Motor neuron (in vitro differentiated cells): ENCODE results near the gene CDK5. TPM values are rescaled to one million over a fixed set of nuclear protein-coding genes. Genes with fewer than 3 reads are reported as not detected.

ENCODE experiments used
- ATAC-seq, 8 experiments: fragments of 200-7000 bp; cut with Tn5 transposase; replicated peaks in 6 of 8; 2 replicates each; pipeline ENCODE4 v1.8.0; 2021; ENCODE audit warnings: mild to moderate bottlenecking in 8 of 8, moderate library complexity in 8 of 8
- H3K27ac ChIP-seq, 2 donors: fragments of 250-450 bp; sonication (Bioruptor Pico); 2 replicates each; pipeline ENCODE4 v1.9.0; 2021; ENCODE audit warnings: antibody characterized with exemption in 2 of 2, mild to moderate bottlenecking in 2 of 2, moderate library complexity in 1 of 2
- H3K4me1 ChIP-seq, 2 donors: fragments of 250-450 bp; sonication (Bioruptor Pico); replicated peaks in 1 of 2; 2 replicates each; pipeline ENCODE4 v1.6.1; 2021; ENCODE audit warnings: antibody characterized with exemption in 2 of 2, mild to moderate bottlenecking in 2 of 2, moderate library complexity in 1 of 2
- H3K4me3 ChIP-seq, 5 donors: fragments of 250-450 bp; sonication (Bioruptor Pico); 2 replicates each; pipeline ENCODE4 v1.9.0; 2021; ENCODE audit warnings: antibody characterized with exemption in 5 of 5, mild to moderate bottlenecking in 5 of 5, moderate library complexity in 4 of 5
- WGBS, 10 experiments: fragments of 450-650 bp; shearing (Covaris generic); methylation state at CpG; one replicate each; pipeline ENCODE4 v1.0.0; 2022; 5-methylcytosine and 5-hydroxymethylcytosine counted together
- in situ Hi-C, 9 experiments: fragments of 400-800 bp; cut with MboI; loops; one replicate each; pipeline ENCODE4 v1.15.0; 2021; ENCODE audit warnings: low sequenced_read_pairs in 9 of 9, low pct_unique_long_range_greater_than_20kb in 2 of 9; ENCODE audit not compliant: unreplicated experiment in 9 of 9
- total RNA-seq, 8 experiments: library from RNA; unstranded; fragments of 300-600 nt; gene quantifications; 2 replicates each; pipeline versions ENCODE4 v1.2.3 to v1.2.4, GENCODE V29; 2022

Gene CDK5
- total RNA-seq, 8 experiments from 2014 or later: 18.7 to 28.6 (median 22.3) TPM

DNA sequence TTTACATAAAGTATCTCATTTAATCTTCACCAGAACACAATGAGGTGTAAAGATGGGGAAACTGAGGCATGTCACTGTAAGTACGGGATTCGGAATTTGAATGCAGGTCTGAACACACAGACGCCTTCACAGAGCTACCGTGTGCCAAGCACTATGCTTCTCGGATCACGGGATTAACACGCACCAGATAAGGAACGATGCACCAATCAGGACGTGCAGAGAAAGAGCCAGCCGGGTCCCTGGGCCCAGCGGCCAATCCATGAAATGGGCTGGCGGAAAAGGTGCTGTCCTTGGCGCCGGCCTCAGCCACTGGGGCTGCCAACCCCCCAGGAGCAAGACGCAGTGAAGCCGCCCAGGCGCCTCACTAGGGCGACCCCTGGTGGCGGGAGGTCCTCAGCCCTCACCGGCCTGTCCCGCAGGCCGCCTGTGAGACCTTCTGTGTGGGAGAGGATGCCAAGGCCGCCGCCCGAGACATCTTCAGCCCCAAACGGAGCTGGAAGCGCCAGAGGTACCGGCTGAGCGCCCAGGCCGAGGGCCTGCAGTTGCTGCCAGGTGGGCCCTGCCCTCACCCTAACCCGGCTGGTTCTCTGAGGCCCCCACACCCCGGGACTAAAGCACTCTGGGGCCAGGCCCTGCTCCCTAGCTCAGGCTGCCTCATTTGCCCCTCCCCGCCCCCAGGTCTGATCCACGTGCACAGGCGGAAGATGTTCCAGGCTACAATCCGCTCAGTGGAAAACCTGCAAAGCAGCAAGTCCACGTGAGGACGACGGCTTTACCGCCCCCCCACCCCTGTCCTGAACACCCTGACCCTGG is 49.0 kb downstream of the CDK5 start:
- no peak overlapping the region for H3K4me3 ChIP-seq
- in situ Hi-C loops: no loop called here
- no peak overlapping the region for H3K27ac ChIP-seq
- peak in 2 of 8 experiments; percentile 8 to 39 for ATAC-seq
- peaks cover 24% of the 10 kb centered on the region in 2 donors for H3K4me1 ChIP-seq
- 47 to 98% (median 94%) methylated on average over 2 to 10 of the region's 40 CpGs; no CpG with 5 or more reads in 5 of the 10 experiments for WGBS, 10 experiments

DNA sequence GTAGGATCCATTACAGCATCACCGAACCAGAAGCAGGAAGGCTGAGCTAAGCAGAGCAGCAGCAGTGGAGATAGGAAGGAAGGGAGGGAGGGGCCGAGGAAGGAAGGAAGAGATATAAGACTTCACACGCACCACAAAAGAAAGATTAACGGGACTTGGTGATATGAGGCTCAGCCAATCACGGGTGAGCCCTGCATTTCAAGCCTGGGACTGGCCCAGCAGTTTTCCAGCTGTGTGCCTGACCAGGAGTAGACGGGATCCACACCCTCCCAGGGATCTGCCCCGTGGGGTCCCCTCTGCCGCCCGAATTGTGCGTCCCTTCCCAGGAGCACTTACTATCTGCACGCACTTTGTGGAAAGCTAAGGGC is 49.6 kb downstream of the CDK5 start:
- in situ Hi-C loops: no loop called here
- no peak for ATAC-seq
- H3K4me3 ChIP-seq: no peak overlapping the region
- H3K27ac ChIP-seq: no peak overlapping the region
- WGBS, 10 experiments: 36 to 94% (median 73%) methylated on average over 2 to 7 of the region's 11 CpGs; no CpG with 5 or more reads in 1 of the 10 experiments
- peaks cover 19% of the 10 kb centered on the region in 2 donors for H3K4me1 ChIP-seq

DNA sequence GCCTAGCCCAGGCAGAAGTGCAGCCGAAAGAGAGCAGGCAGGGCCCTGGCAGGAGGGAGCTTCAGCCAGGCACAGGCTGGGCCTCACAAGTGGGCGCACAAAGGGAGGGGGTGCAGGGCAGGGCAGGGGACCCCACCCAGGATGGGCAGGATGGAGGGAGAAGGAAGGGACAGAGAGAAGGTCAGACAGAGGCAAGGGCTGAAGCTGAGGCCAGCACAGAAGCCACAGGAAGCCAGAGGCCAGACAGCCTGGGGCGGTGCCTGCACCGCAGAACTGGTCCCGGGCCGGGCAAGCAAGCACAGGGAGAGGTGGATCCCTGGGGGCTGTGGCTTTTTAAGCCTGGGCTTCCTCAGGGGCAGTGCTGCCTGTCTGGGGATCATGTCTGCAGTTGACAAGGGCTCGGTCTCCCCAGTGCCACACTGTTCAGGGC is 50.2 kb downstream of the CDK5 start:
- ATAC-seq: peak in 1 of 8 experiments; percentile 27
- in situ Hi-C loops: no loop called here
- WGBS, 10 experiments: 70 to 100% methylated on average over 1 to 2 of the region's 7 CpGs; no CpG with 5 or more reads in 8 of the 10 experiments
- Histone ChIP-seq H3K4me1 (peaks cover 14 to 16% of the 10 kb centered on the region in 2 donors), H3K4me3 (no peak overlapping the region), H3K27ac (no peak overlapping the region)

DNA sequence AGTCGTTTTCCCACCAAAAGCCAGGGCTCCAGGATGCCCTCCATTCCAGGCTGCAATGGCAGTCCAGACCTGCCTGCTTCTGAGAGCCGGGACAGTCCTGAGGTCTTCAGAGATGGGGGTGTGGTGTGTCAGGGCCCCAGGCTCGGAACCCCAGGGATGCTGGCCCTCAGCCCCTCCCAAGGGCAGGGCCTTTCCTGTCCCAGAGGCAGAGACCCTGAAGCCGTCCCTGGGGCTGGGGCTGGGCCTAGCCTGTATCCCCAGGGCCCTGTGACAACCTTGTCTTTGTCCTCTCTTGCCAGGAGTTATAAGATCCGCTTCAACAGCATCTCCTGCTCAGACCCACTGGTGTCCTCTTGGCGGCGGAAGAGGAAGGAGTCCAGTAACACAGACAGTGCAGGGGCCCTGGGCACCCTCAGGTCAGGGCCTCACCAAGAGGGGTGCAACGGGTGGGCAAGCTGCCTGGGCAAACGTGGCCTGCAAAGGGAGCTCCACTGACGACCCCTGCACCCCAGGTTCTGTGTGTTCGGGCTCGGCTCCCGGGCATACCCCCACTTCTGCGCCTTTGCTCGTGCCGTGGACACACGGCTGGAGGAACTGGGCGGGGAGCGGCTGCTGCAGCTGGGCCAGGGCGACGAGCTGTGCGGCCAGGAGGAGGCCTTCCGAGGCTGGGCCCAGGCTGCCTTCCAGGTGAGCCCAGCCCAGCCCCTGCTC is 51.0 kb downstream of the CDK5 start:
- 20 to 100% (median 76%) methylated on average over 1 to 18 of the region's 23 CpGs; no CpG with 5 or more reads in 4 of the 10 experiments for WGBS, 10 experiments
- Histone ChIP-seq H3K27ac (no peak overlapping the region), H3K4me3 (no peak overlapping the region), H3K4me1 (peaks cover 14 to 16% of the 10 kb centered on the region in 2 donors)
- in situ Hi-C loops: no loop called here
- ATAC-seq: no peak

DNA sequence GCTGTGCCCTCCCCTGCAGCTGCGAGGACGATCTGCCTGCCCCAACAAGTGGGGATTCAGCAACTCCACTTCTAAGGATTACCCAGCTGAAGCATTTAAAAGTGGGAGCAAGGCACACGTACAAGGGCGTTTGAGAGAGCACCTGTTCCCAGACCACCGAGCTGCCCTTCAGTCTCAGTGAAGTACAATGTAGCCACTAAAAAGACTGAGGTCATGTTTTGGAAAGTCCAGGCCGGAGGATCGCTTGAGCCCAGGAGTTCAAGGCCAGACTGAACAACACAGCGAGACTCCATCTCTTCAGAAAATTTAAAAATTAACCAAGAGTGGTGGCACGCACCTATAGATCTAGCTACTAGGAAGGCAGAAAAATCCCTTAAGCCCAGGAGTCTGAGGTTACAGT is 52.1 kb downstream of the CDK5 start:
- peaks cover 11 to 14% of the 10 kb centered on the region in 2 donors for H3K4me1 ChIP-seq
- no peak overlapping the region for H3K27ac ChIP-seq
- 78 to 100% (median 92%) methylated on average over 1 to 9 of the region's 9 CpGs; no CpG with 5 or more reads in 1 of the 10 experiments for WGBS, 10 experiments
- in situ Hi-C loops: no loop called here
- H3K4me3 ChIP-seq: no peak overlapping the region
- no peak for ATAC-seq

Other genes with a start within 250 kb of the CDK5 start
- gene AOC1, start 205.4 kb downstream of the CDK5 start, total RNA-seq: under 1 TPM in 5 of 8 experiments, not detected in 3; 0.09 to 0.47 (median 0.33) TPM
- gene KCNH2, start 79.6 kb downstream of the CDK5 start, total RNA-seq: 10 to 100 TPM in 5 of 8 experiments, under 1 TPM in 3; 0.38 to 38.5 (median 20.9) TPM
- 1 to 10 TPM in 6 of 8 experiments, under 1 TPM in 2; 0.33 to 4.0 (median 1.7) TPM for gene NOS3, start 66.9 kb downstream of the CDK5 start, total RNA-seq
- 1 to 10 TPM in 7 of 8 experiments, under 1 TPM in 1; 0.36 to 6.7 (median 2.2) TPM for gene ATG9B, start 33.4 kb downstream of the CDK5 start, total RNA-seq
- 10 to 100 TPM; 13.5 to 38.1 (median 27.0) TPM for gene ABCB8, start 29.4 kb downstream of the CDK5 start, total RNA-seq
- gene ASIC3, start 9.4 kb downstream of the CDK5 start, total RNA-seq: 1 to 10 TPM in 7 of 8 experiments, under 1 TPM in 1; 0.76 to 5.0 (median 2.5) TPM
- 100 to 1,000 TPM in 3 of 8 experiments, 10 to 100 TPM in 5; 17.1 to 165 (median 45.8) TPM for gene SLC4A2, start 1.7 kb upstream of the CDK5 start, total RNA-seq
- 10 to 100 TPM; 33.5 to 79.4 (median 59.9) TPM for gene FASTK, start 22.9 kb upstream of the CDK5 start, total RNA-seq
- gene TMUB1, start 25.6 kb upstream of the CDK5 start, total RNA-seq: 10 to 100 TPM; 18.2 to 33.3 (median 30.6) TPM
- 10 to 100 TPM; 34.1 to 84.7 (median 57.2) TPM for gene AGAP3, start 28.6 kb upstream of the CDK5 start, total RNA-seq
- gene GBX1, start 109.8 kb upstream of the CDK5 start, total RNA-seq: 1 to 10 TPM in 2 of 8 experiments, under 1 TPM in 3, not detected in 3; 0.22 to 1.5 (median 0.78) TPM
- gene ASB10, start 129.4 kb upstream of the CDK5 start, total RNA-seq: under 1 TPM in 2 of 8 experiments, not detected in 6; 0.33 to 0.56 TPM
- under 1 TPM in 1 of 8 experiments, not detected in 7; 0.96 TPM for gene H2BK1, start 152.6 kb upstream of the CDK5 start, total RNA-seq
- 10 to 100 TPM; 22.1 to 77.3 (median 43.9) TPM for gene ABCF2, start 169.3 kb upstream of the CDK5 start, total RNA-seq
- gene CHPF2, start 174.6 kb upstream of the CDK5 start, total RNA-seq: 10 to 100 TPM; 11.3 to 57.9 (median 30.9) TPM
- gene SMARCD3, start 190.8 kb upstream of the CDK5 start, total RNA-seq: 10 to 100 TPM; 12.8 to 88.7 (median 35.0) TPM